Measurements from ENCODE around the gene TBC1D4. TPM values are rescaled to one million over a fixed set of nuclear protein-coding genes. Genes with fewer than 3 reads are reported as not detected.

Gene TBC1D4
- total RNA-seq, 1 experiment from 2014 or later = 5.5 TPM

DNA sequence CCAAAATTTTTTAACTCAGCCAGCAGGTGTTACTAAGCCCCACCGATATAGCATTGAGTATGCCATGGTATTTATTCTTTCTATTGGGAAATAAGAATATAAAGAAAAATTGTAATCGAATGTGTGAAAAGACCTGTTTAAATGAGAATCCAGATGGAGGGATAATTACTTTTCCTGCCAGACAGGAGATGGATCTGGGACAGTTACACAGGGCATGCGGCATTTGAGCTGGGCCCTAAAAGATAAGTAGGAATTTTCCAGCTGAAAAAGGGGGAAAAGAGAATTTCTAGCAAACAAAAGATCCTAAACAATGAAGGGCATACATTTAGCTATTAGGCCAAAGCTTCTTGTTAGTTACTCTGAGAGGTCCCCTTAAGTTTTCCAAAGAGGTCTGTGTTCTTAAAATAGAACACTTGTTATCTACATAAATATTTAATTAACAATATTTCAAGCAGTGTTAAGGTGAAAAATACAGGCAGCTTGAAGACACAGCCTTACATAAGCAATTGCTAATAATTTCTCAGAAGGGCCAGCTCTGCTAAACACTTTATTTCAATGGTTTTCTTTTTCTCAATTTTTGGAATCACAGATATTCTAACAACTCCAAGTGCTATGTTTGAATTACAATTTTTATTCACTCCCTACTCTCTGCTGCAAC is 63.7 kb downstream of the TBC1D4 start:
- no peak for DNase-seq (ENCODE audit: low read depth, low spot score)
- H3K27ac ChIP-seq (ENCODE audit: low read length) = no peak overlapping the region
- intact Hi-C loops (cut with micrococcal nuclease; ENCODE audit: unreplicated experiment) (no loop called here), in situ Hi-C loops (cut with HindIII; ENCODE audit: low pct_unique_long_range_greater_than_20kb, low sequenced_read_pairs) (no loop called here)
- no peaks in the 10 kb centered on the region for H3K36me3 ChIP-seq (ENCODE audit: control insufficient read depth, insufficient read depth, low read length)
- ATAC-seq = no peak
- ChIA-PET CTCF (no interaction called here), POLR2A (no interaction called here)
- BruUV-seq (replicated peaks) = no TSS peak
- no peak for TF ChIP-seq POLR2AphosphoS5 (IDR thresholded peaks at IDR 0.05; ENCODE audit: low read depth, low read length)
- H3K27me3 ChIP-seq (ENCODE audit: control insufficient read depth, insufficient read depth, low read length) = no peaks in the 10 kb centered on the region
- H3K4me3 ChIP-seq (ENCODE audit: low read depth in 2 of 2, low read length in 2 of 2) = no peak overlapping the region
- H3K9me3 ChIP-seq (ENCODE audit: control insufficient read depth, insufficient read depth, low read depth, low read length) = no peaks in the 10 kb centered on the region
- H3K4me1 ChIP-seq (ENCODE audit: control insufficient read depth, insufficient read depth, low read length) = peaks cover 3% of the 10 kb centered on the region; the same call in 1 of the 2 replicates

DNA sequence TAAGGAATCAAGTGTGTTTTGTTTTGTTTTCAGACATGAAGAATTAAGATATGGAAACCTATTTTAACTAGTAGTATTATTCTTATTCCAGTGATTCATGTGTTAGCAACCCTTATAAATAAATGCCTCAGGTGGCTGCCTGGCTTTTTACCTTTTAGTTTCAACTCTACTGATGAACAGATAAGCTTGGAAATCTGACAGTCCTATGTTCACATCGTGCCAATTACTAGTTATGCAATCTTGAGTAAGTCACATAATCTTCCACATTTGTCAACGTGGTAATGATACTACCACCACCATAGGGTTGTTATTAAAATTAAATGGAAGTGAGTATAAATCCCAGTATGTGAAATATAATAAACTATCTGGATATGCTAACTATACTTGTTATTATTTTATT is 64.3 kb downstream of the TBC1D4 start:
- POLR2A ChIA-PET = no interaction called here
- Histone ChIP-seq H3K27ac (ENCODE audit: low read length) (no peak overlapping the region), H3K4me1 (ENCODE audit: control insufficient read depth, insufficient read depth, low read length) (peaks cover 3% of the 10 kb centered on the region; the same call in 1 of the 2 replicates), H3K9me3 (ENCODE audit: control insufficient read depth, insufficient read depth, low read depth, low read length) (no peaks in the 10 kb centered on the region), H3K27me3 (ENCODE audit: control insufficient read depth, insufficient read depth, low read length) (no peaks in the 10 kb centered on the region), H3K36me3 (ENCODE audit: control insufficient read depth, insufficient read depth, low read length) (no peaks in the 10 kb centered on the region), H3K4me3 (ENCODE audit: low read depth in 2 of 2, low read length in 2 of 2) (no peak overlapping the region)
- no TSS peak for BruUV-seq (replicated peaks)
- intact Hi-C loops (cut with micrococcal nuclease; ENCODE audit: unreplicated experiment) (no loop called here), in situ Hi-C loops (cut with HindIII; ENCODE audit: low pct_unique_long_range_greater_than_20kb, low sequenced_read_pairs) (no loop called here)
- TF ChIP-seq, protein P1, sequence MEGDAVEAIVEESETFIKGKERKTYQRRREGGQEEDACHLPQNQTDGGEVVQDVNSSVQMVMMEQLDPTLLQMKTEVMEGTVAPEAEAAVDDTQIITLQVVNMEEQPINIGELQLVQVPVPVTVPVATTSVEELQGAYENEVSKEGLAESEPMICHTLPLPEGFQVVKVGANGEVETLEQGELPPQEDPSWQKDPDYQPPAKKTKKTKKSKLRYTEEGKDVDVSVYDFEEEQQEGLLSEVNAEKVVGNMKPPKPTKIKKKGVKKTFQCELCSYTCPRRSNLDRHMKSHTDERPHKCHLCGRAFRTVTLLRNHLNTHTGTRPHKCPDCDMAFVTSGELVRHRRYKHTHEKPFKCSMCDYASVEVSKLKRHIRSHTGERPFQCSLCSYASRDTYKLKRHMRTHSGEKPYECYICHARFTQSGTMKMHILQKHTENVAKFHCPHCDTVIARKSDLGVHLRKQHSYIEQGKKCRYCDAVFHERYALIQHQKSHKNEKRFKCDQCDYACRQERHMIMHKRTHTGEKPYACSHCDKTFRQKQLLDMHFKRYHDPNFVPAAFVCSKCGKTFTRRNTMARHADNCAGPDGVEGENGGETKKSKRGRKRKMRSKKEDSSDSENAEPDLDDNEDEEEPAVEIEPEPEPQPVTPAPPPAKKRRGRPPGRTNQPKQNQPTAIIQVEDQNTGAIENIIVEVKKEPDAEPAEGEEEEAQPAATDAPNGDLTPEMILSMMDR (IDR thresholded peaks at IDR 0.05) = no peak
- no peak for TF ChIP-seq REST (IDR thresholded peaks at IDR 0.05; ENCODE audit: insufficient read depth in 1 of 2, low read depth in 2 of 2, low read length in 1 of 2)
- no peak for ATAC-seq
- CTCF ChIA-PET = no interaction called here
- no peak for DNase-seq (ENCODE audit: low read depth, low spot score)

GRCh38 chr13:75417012-75417384 is 65.0 kb downstream of the TBC1D4 start:
- in situ Hi-C loops (cut with HindIII; ENCODE audit: low pct_unique_long_range_greater_than_20kb, low sequenced_read_pairs) = no loop called here
- CTCF ChIA-PET = no interaction called here
- intact Hi-C loops (cut with micrococcal nuclease; ENCODE audit: unreplicated experiment) = no loop called here
- no peak for DNase-seq (ENCODE audit: low read depth, low spot score)
- POLR2A ChIA-PET = no interaction called here
- Histone ChIP-seq H3K4me3 (ENCODE audit: low read depth in 2 of 2, low read length in 2 of 2) (no peak overlapping the region), H3K27me3 (ENCODE audit: control insufficient read depth, insufficient read depth, low read length) (no peaks in the 10 kb centered on the region), H3K9me3 (ENCODE audit: control insufficient read depth, insufficient read depth, low read depth, low read length) (no peaks in the 10 kb centered on the region), H3K4me1 (ENCODE audit: control insufficient read depth, insufficient read depth, low read length) (peaks cover 3% of the 10 kb centered on the region; the same call in 1 of the 2 replicates), H3K36me3 (ENCODE audit: control insufficient read depth, insufficient read depth, low read length) (no peaks in the 10 kb centered on the region), H3K27ac (ENCODE audit: low read length) (no peak overlapping the region)
- no TSS peak for BruUV-seq (replicated peaks)
- no peak for ATAC-seq
- no peak for TF ChIP-seq SIN3A (IDR thresholded peaks at IDR 0.05; ENCODE audit: borderline replicate concordance, insufficient read depth, low read depth, low read length)
- no peak for TF ChIP-seq REST (IDR thresholded peaks at IDR 0.05; ENCODE audit: insufficient read depth in 1 of 2, low read depth in 2 of 2, low read length in 1 of 2)
- TF ChIP-seq POLR2AphosphoS5 (IDR thresholded peaks at IDR 0.05; ENCODE audit: low read depth, low read length) = no peak
- no peak for TF ChIP-seq TCF7L2 (IDR thresholded peaks at IDR 0.05; ENCODE audit: low read depth, low read length)
- TF ChIP-seq, protein P1 (IDR thresholded peaks at IDR 0.05) = no peak

All from Panc1 (cell line).